Fibroblast of peridontal ligament (primary cell): ENCODE measurements around the gene NUAK2.
A peak's percentile ranks its signal among the peaks of the same experiment; 100 is the strongest.
"Not testable (repeated sequence)": the region's sequence is repeated elsewhere in the genome, so short reads cannot be mapped to it uniquely, and the experiment has no call there.

Experiments
- DNase-seq: peaks from one replicate; pipeline ENCODE4 v3.0.0-alpha.2; 2010; ENCODE audit errors: extremely low read depth

The NUAK2 gene

GRCh38 chr1:205321162-205321958 lies at the start of gene NUAK2:
Gene NUAK2, minus strand, starts transcription at chr1:205321745. Its CDS starts 117 bp downstream, at chr1:205321628.
- peak; percentile 76 for DNase-seq

- DNase-seq = no peak
Measured at GRCh38 chr1:205370780-205371179, 49.2 kb upstream of the NUAK2 start.

- DNase-seq = no peak
Measured at GRCh38 chr1:205369701-205370123, 48.2 kb upstream of the NUAK2 start.

GRCh38 chr1:205368478-205368877 lies 46.9 kb upstream of the NUAK2 start:
- no peak for DNase-seq

- no peak for DNase-seq
Measured at GRCh38 chr1:205365945-205366463, 44.5 kb upstream of the NUAK2 start.

GRCh38 chr1:205365086-205365485 lies 43.5 kb upstream of the NUAK2 start:
- not testable (repeated sequence) for DNase-seq

GRCh38 chr1:205360891-205361290 lies 39.3 kb upstream of the NUAK2 start:
- DNase-seq = no peak

- DNase-seq = no peak
Measured at GRCh38 chr1:205359771-205360565, 38.4 kb upstream of the NUAK2 start.

GRCh38 chr1:205358579-205358978 lies 37.0 kb upstream of the NUAK2 start:
- DNase-seq = no peak

GRCh38 chr1:205357567-205357966 lies 36.0 kb upstream of the NUAK2 start:
- no peak for DNase-seq

- DNase-seq = no peak
Measured at GRCh38 chr1:205356440-205357139, 35.0 kb upstream of the NUAK2 start, which contains the start of gene KLHDC8A. Gene KLHDC8A, minus strand, starts transcription at chr1:205356922. Its CDS starts 13,318 bp downstream, at chr1:205343604.

GRCh38 chr1:205355075-205355453 lies 33.5 kb upstream of the NUAK2 start:
- DNase-seq = no peak

- DNase-seq = peak; percentile 82
Measured at GRCh38 chr1:205354259-205355074, 32.9 kb upstream of the NUAK2 start.

GRCh38 chr1:205353612-205354011 lies 32.1 kb upstream of the NUAK2 start:
- no peak for DNase-seq

- DNase-seq = no peak
Measured at GRCh38 chr1:205353191-205353590, 31.6 kb upstream of the NUAK2 start.

- no peak for DNase-seq
Measured at GRCh38 chr1:205351984-205352713, 30.6 kb upstream of the NUAK2 start.

GRCh38 chr1:205350691-205351141 lies 29.2 kb upstream of the NUAK2 start:
- no peak for DNase-seq

GRCh38 chr1:205350124-205350523 lies 28.6 kb upstream of the NUAK2 start:
- DNase-seq = no peak

- no peak for DNase-seq
Measured at GRCh38 chr1:205348554-205349487, 27.3 kb upstream of the NUAK2 start.
